NCI-H1930 (cell line): ENCODE results near the gene PCDHGA9.
"Not testable (repeated sequence)": the region's sequence is repeated elsewhere in the genome, so short reads cannot be mapped to it uniquely, and the experiment has no call there.

Experiments
- DNase-seq, 2 experiments: peaks; one replicate each; lab custom pipeline; 2025; lab: John Stamatoyannopoulos, UW

Gene PCDHGA9

DNA sequence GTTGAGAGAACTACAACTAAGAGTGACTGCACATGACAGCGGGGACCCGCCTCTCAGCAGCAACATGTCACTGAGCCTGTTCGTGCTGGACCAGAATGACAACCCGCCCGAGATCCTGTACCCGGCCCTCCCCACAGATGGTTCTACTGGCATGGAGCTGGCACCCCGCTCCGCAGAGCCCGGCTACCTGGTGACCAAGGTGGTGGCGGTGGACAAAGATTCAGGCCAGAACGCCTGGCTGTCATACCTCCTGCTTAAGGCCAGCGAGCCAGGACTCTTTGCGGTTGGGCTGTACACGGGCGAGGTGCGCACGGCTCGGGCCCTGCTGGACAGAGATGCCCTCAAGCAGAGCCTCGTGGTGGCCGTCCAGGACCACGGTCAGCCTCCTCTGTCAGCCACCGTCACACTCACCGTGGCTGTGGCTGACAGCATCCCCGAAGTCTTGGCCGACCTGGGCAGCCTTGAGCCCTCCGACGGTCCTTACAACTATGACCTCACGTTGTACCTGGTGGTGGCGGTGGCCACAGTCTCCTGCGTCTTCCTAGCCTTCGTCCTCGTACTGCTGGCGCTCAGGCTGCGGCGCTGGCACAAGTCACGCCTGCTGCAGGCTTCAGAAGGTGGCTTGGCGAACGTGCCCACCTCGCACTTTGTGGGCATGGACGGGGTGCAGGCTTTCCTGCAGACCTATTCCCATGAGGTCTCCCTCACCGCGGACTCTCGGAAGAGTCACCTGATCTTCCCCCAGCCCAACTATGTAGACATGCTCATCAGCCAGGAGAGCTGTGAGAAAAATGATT lies 17.9 kb upstream of the PCDHGA9 start:
- no peak for DNase-seq

DNA sequence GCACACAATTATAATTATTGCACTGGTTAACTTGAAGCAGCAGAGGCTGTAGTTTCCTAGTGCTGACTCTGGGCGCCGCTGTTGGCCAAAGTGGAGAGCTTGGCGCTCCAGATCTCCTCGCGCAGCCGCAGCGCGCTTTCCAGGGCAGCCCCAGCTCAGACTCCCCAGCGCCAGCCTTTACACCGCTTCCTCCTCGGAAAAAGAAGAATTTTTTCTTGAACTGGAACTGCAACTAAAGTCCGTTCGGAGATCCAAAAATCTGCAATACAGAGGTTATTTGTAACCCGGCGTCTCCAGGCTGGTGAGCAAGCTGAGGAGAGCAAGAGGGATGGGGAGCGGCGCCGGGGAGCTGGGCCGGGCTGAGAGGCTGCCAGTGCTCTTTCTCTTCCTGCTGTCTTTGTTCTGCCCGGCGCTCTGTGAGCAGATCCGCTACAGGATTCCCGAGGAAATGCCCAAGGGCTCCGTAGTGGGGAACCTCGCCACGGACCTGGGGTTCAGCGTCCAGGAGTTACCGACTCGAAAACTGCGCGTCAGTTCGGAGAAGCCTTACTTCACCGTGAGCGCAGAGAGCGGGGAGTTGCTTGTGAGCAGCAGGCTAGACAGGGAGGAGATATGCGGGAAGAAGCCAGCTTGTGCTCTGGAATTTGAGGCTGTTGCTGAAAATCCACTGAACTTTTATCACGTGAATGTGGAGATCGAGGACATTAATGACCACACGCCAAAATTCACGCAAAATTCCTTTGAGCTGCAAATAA lies 14.8 kb upstream of the PCDHGA9 start, which contains the start of gene PCDHGB4:
TSS of gene PCDHGB4 (plus strand) at position 142 of the 755 bp plus-strand sequence. CDS start at position 329, 187 bp downstream.
- DNase-seq = not testable (repeated sequence)

DNA sequence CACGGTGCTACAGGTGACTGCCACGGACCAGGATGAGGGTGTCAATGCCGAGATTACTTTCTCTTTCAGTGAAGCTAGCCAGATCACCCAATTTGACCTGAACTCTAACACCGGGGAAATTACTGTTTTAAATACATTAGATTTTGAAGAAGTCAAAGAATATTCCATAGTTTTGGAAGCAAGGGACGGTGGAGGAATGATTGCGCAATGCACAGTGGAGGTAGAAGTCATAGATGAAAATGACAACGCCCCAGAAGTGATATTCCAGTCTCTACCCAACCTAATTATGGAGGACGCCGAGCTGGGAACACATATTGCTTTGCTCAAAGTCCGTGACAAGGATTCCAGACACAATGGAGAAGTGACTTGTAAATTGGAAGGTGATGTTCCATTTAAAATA lies 13.9 kb upstream of the PCDHGA9 start:
- no peak for DNase-seq

DNA sequence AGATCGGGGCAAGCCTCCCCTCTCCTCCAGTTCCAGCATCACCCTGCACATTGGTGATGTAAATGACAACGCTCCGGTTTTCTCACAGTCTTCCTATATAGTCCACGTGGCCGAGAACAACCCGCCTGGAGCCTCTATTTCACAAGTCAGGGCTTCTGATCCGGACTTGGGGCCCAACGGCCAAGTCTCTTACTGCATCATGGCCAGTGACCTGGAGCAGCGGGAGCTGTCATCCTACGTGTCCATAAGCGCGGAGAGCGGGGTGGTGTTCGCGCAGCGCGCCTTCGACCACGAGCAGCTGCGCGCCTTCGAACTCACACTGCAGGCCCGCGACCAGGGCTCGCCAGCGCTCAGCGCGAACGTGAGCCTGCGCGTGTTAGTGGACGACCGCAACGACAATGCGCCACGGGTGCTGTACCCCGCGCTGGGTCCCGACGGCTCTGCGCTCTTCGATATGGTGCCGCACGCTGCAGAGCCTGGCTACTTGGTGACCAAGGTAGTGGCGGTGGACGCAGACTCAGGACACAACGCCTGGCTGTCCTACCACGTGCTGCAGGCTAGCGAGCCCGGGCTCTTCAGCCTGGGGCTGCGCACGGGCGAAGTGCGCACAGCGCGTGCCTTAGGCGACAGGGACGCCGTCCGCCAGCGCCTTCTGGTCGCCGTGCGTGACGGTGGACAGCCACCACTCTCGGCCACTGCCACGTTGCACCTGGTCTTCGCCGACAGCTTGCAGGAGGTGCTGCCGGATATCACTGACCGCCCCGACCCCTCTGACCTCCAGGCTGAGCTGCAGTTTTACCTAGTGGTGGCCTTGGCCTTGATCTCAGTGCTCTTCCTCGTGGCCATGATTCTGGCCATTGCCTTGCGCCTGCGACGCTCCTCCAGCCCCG lies 13.2 kb upstream of the PCDHGA9 start:
- no peak for DNase-seq

DNA sequence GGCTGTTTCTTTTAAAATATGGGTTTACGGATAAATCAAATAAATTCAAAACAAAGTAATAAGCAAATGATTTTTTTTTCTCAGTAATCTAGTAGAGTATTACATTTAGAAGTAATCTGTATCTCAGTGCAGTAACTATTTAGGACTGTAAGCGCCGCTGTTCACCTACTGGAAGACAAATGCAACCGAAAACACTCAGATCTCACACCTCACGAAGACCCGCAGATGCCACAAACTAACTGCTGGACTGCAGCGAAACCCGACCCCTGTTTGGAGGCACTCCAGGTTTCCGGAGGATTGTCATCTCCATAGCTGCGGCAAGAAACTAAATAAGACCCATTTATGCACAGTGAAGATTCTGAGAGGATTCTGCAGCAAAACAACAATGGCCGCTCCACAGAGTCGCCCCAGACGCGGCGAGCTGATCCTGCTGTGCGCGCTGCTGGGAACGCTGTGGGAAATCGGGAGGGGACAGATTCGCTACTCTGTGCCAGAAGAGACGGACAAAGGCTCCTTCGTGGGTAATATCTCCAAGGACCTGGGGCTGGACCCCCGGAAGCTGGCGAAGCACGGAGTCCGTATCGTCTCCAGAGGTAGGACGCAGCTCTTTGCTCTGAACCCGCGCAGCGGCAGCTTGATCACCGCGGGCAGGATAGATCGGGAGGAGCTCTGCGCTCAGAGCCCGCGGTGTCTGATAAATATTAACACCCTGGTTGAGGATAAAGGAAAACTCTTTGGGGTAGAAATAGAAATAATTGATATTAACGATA lies 10.0 kb upstream of the PCDHGA9 start, which contains the start of gene PCDHGA8:
TSS of gene PCDHGA8 (plus strand) at position 205 of the 770 bp plus-strand sequence. CDS start at position 386, 181 bp downstream.
- no peak for DNase-seq

DNA sequence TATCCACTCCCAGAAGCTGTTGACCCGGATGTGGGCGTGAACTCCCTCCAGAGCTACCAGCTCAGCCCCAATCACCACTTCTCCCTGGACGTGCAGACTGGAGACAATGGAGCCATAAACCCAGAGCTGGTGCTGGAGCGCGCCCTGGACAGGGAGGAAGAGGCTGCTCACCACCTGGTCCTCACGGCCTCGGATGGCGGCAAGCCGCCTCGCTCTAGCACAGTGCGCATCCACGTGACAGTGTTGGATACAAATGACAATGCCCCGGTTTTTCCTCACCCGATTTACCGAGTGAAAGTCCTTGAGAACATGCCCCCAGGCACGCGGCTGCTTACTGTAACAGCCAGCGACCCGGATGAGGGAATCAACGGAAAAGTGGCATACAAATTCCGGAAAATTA lies 9.3 kb upstream of the PCDHGA9 start:
- DNase-seq = no peak

DNA sequence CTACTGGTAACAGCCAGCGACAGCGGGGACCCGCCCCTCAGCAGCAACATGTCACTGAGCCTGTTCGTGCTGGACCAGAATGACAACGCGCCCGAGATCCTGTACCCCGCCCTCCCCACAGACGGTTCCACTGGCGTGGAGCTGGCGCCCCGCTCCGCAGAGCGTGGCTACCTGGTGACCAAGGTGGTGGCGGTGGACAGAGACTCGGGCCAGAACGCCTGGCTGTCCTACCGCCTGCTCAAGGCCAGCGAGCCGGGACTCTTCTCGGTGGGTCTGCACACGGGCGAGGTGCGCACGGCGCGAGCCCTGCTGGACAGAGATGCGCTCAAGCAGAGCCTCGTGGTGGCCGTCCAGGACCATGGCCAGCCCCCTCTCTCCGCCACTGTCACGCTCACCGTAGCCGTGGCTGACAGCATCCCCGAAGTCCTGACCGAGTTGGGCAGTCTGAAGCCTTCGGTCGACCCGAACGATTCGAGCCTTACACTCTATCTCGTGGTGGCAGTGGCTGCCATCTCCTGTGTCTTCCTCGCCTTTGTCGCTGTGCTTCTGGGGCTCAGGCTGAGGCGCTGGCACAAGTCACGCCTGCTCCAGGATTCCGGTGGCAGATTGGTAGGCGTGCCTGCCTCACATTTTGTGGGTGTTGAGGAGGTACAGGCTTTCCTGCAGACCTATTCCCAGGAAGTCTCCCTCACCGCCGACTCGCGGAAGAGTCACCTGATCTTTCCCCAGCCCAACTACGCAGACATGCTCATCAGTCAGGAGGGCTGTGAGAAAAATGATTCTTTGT lies 8.0 kb upstream of the PCDHGA9 start:
- DNase-seq = not testable (repeated sequence)

DNA sequence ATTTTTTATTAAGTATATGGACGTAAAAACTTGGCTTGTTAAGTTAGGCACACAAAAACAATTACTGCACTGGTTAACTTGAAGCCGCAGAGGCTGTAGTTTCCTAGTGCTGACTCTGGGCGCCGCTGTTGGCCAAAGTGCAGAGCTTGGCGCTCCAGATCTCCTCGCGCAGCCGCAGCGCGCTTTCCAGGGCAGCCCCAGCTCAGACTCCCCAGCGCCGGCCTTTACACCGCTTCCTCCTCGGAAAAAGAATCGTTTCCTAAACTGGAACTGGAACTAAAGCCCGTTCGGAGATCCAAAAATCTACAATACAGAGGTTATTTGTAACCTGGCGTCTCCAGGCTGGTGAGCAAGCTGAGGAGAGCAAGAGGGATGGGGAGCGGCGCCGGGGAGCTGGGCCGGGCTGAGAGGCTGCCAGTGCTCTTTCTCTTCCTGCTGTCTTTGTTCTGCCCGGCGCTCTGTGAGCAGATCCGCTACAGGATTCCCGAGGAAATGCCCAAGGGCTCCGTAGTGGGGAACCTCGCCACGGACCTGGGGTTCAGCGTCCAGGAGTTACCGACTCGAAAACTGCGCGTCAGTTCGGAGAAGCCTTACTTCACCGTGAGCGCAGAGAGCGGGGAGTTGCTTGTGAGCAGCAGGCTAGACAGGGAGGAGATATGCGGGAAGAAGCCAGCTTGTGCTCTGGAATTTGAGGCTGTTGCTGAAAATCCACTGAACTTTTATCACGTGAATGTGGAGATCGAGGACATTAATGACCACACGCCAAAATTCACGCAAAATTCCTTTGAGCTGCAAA lies 4.6 kb upstream of the PCDHGA9 start, which contains the start of gene PCDHGB5:
TSS of gene PCDHGB5 (plus strand) at position 192 of the 796 bp plus-strand sequence. CDS start at position 373, 181 bp downstream.
- DNase-seq = not testable (repeated sequence)

DNA sequence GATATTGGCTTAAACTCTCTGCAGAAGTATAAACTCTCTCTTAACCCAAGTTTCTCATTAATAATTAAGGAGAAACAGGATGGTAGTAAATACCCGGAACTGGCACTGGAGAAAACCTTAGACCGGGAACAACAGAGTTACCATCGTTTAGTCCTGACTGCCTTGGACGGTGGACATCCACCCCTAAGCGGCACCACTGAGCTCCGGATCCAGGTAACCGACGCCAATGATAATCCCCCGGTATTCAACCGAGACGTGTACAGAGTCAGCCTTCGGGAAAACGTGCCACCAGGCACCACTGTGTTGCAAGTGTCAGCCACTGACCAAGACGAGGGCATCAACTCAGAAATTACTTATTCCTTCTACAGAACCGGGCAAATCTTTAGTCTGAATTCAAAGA lies 4.0 kb upstream of the PCDHGA9 start:
- no peak for DNase-seq

DNA sequence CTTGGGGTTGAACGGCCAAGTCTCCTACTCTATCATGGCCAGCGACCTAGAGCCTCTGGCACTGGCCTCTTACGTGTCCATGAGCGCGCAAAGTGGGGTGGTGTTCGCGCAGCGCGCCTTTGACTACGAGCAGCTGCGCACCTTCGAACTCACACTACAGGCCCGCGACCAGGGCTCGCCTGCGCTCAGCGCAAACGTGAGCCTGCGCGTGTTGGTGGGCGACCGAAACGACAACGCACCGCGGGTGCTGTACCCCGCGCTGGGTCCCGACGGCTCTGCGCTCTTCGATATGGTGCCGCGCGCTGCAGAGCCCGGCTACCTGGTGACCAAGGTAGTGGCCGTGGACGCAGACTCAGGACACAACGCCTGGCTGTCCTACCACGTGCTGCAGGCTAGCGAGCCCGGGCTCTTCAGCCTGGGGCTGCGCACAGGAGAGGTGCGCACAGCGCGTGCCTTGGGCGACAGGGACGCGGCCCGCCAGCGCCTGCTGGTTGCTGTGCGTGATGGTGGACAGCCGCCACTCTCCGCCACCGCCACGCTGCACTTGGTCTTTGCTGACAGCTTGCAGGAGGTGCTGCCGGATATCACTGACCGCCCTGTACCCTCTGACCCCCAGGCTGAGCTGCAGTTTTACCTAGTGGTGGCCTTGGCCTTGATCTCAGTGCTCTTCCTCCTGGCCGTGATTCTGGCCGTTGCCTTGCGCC lies 2.9 kb upstream of the PCDHGA9 start:
- DNase-seq = no peak

DNA sequence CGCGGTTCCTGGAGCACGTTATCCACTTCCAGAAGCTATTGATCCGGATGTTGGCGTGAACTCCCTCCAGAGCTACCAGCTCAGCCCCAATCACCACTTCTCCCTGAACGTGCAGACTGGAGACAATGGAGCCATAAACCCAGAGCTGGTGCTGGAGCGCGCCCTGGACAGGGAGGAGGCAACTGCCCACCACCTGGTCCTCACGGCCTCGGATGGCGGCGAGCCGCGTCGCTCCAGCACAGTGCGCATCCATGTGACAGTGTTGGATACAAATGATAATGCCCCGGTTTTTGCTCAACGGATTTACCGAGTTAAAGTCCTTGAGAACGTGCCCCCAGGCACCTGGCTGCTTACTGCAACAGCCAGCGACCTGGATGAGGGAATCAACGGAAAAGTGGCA lies 809 bp downstream of the PCDHGA9 start:
- DNase-seq = no peak

DNA sequence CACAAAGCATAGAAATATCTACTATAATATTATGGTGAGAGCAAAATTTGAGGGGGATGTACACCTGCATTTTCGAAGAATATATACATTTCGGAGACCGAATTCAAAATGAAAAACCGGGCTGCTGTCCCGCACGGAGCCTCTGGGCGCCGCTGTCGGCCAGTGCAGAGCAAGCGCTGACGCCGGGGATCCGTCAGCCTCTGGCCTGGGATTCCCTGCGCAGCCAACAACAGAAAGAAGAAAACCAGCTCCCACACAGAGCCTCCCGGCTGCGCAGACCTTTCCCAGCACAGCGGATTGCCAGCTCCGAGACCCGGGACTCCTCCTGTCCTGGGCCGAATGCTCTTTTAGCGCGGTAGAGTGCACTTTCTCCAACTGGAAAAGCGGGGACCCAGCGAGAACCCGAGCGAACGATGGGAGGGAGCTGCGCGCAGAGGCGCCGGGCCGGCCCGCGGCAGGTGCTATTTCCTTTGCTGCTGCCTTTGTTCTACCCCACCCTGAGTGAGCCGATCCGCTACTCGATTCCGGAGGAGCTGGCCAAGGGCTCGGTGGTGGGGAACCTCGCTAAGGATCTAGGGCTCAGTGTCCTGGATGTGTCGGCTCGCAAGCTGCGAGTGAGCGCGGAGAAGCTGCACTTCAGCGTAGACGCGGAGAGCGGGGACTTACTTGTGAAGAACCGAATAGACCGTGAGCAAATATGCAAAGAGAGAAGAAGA lies 5.4 kb downstream of the PCDHGA9 start, which contains the start of gene PCDHGB6:
TSS of gene PCDHGB6 (plus strand) at position 232 of the 716 bp plus-strand sequence. CDS start at position 414, 182 bp downstream.
- not testable (repeated sequence) for DNase-seq

DNA sequence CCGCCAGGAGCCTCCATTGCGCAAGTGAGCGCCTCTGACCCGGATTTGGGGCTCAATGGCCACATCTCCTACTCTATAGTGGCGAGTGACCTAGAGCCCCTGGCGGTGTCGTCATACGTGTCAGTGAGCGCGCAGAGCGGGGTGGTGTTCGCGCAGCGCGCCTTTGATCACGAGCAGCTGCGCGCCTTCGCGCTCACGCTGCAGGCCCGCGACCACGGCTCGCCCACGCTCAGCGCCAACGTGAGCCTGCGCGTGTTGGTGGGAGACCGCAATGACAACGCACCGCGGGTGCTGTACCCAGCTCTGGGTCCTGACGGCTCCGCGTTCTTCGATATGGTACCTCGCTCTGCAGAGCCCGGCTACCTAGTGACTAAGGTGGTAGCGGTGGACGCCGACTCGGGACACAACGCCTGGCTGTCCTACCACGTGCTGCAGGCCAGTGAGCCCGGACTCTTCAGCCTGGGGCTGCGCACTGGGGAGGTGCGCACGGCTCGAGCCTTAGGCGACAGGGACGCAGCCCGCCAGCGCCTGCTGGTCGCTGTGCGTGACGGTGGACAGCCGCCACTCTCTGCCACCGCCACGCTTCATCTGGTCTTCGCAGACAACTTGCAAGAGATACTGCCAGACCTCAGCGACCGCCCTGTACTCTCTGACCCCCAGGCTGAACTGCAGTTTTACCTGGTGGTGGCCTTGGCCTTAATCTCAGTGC lies 7.2 kb downstream of the PCDHGA9 start:
- no peak for DNase-seq

DNA sequence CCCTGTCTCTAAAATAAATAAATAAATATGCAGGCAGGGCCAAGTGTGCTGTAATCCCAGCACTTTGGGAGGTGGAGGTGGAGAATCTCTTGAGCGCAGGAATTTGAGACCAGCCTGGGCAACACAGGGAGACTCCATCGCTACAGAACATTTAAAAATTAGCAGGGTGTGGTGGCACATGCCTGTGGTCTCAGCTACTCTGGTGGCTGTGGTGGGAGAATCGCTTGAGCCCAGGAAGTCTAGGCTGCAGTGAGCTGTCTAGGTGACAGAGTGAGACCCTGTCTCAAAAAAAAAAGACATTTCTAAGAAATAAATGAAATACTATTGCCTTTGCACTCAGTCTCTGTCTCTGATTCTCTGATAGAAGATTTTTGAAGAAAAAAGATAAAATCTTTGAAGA lies 9.0 kb downstream of the PCDHGA9 start:
- no peak for DNase-seq

DNA sequence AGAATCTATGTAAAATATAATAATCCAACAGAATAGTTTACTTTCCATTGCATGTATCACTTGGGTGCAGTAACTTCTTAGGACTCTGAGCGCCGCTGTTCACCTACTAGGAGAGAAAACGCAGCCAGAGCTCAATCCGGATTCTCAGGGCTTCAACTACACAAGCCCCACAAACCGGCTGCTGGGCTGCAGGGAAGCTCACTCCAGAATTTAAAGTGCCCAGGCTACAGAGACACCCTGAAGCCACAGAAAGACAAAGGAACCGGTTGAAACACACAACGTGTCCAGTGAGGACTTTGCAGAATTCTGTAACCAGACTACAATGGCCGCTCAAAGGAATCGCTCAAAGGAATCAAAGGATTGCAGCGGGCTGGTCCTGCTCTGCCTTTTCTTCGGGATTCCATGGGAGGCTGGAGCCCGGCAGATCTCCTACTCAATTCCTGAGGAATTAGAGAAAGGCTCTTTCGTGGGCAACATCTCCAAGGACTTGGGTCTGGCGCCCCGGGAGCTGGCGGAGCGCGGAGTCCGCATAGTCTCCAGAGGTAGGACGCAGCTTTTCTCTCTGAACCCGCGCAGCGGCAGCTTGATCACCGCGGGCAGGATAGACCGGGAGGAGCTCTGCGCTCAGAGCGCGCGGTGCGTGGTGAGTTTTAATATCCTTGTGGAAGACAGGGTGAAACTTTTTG lies 10.4 kb downstream of the PCDHGA9 start, which contains the start of gene PCDHGA10:
TSS of gene PCDHGA10 (plus strand) at position 134 of the 686 bp plus-strand sequence. CDS start at position 323, 189 bp downstream.
- peak in 1 of 2 experiments; percentile 23 for DNase-seq

DNA sequence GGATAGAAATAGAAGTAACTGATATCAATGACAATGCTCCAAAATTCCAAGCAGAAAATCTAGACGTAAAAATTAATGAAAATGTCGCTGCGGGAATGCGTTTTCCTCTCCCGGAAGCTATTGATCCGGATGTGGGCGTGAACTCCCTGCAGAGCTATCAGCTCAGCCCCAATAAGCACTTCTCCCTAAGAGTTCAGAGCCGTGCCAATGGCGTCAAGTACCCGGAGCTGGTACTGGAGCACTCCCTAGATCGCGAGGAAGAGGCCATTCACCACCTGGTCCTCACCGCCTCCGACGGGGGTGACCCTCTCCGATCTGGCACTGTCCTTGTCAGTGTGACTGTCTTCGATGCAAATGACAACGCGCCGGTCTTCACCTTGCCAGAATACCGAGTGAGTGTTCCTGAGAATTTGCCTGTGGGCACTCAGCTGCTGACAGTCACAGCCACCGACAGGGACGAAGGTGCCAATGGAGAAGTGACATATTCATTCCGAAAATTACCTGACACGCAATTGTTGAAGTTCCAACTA lies 11.0 kb downstream of the PCDHGA9 start:
- no peak for DNase-seq
